Fibroblast of upper back skin (primary cell): ENCODE results near the gene LRRC4.

Source experiments
- DNase-seq: peaks from one replicate; pipeline ENCODE4 v3.0.0-alpha.2; 2013

LRRC4 gene, protein sequence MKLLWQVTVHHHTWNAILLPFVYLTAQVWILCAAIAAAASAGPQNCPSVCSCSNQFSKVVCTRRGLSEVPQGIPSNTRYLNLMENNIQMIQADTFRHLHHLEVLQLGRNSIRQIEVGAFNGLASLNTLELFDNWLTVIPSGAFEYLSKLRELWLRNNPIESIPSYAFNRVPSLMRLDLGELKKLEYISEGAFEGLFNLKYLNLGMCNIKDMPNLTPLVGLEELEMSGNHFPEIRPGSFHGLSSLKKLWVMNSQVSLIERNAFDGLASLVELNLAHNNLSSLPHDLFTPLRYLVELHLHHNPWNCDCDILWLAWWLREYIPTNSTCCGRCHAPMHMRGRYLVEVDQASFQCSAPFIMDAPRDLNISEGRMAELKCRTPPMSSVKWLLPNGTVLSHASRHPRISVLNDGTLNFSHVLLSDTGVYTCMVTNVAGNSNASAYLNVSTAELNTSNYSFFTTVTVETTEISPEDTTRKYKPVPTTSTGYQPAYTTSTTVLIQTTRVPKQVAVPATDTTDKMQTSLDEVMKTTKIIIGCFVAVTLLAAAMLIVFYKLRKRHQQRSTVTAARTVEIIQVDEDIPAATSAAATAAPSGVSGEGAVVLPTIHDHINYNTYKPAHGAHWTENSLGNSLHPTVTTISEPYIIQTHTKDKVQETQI

GRCh38 chr7:128030654-128031611 is at the start of gene LRRC4:
Gene LRRC4, minus strand, starts transcription at chr7:128031437. Its CDS starts 797 bp downstream, at chr7:128030640.
- DNase-seq = peak; percentile 40

DNA sequence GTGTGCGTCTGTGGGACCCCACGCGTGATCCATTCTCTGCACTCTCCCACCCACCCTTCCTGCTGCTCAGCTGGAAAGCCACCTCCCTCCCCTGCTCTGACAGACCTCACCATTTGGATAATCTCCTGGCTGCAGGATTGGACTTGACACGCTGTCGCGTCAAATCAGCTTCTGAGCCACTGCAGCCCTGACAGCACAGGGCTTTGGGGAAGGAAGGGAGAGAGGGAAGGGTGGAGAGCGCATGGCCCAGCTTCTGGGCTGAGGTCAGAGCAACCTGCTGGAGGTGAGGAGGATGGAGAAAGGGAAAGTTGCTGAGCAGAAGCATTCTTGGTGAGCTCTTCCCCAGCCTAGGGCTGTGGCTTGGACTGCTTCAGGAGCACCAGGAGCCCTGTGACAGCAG is 48.9 kb upstream of the LRRC4 start:
- no peak for DNase-seq

- no peak for DNase-seq
These were observed 47.1 kb upstream of the LRRC4 start for GRCh38 chr7:128078309-128078708.

GRCh38 chr7:128076796-128077271 is 45.6 kb upstream of the LRRC4 start:
- DNase-seq = no peak

- DNase-seq = no peak
These were observed 45.1 kb upstream of the LRRC4 start for GRCh38 chr7:128076196-128076795.

- no peak for DNase-seq
These were observed 44.2 kb upstream of the LRRC4 start for GRCh38 chr7:128075242-128076095.

DNA sequence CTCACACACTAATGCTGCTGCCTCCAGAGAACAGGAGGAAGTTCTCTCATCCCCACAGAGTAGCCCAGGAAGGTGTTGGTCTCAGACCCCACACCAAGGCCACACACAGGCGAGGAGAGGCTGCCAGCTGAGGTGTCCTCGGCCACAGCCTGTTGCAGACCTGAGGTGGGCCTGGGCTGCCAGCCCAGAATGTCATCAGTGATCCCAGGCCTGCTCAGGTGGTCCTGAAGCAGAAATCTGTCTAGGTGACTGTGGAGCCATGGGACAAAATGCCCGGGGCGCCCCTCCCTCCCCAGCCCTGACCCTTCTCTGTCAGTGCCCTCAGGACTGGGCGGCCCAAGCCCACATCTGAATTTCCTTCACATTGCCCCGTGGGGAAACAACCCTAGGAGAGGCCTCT is 43.5 kb upstream of the LRRC4 start:
- no peak for DNase-seq

DNA sequence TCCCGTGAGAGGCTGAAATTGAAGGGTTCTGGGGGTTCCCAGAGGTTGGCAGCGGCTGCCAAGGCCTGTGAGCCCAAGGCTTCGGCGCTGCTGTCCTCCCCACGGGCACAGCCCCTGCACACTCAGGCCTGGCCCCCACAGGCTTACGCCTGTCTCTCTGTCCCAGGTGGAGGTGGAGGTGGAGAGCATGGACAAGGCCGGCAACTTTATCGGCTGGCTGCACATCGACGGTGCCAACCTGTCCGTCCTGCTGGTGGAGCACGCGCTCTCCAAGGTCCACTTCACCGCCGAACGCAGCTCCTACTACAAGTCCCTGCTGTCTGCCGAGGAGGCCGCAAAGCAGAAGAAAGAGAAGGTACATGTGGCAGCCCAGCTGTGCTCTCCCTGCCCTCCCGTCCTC is 43.1 kb upstream of the LRRC4 start:
- DNase-seq = no peak

DNA sequence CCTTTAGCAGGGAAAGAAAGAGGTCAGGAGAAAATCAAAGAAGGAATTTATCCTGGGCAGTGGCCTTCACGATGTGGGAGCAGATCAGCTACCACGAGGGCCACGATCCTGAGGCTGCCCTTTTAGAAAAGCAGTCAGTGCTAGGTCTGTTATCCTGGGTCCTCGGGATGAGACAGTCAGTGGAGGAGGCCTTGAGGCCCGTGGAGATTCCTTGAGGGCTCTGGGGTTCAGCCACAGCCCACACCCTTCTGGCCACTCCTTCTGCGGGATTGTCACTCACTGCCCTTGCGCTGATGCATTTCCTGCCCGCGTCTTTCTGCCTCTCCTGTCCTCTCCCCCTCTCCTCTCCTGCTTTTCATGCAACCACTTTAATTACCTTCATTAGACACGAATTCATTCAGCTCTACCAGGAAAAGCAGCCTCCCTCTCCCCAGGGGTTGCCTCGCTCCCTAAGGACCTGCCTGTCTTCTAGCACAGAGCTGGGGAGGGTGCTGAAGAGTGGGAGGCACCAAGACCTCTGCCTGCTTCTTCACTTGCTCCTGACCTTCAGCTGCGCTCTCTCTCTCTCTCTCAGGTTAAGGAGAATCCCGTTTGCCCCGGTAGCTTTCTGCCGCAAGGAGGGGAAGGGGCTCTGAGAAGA is 42.6 kb upstream of the LRRC4 start:
- DNase-seq = no peak

DNA sequence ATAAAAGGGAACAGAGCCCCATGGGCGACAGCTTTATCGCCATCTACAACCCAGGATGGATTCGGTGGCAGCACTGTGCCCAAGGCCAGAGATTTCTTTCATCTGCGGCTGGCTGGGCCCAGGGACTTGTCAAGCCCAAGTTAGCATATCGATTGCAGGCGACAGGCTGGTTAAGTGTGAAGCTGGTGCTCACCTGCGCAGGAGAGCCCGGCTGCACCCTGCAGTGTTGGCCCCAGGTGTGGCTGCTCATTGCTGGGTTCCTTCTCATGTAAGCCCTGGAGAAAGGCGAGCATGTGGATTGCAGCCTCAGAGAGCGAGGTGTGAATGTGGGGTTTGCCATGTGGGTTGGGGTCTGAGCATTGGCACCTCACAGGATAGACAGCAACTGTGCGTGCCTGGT is 40.6 kb upstream of the LRRC4 start:
- no peak for DNase-seq

GRCh38 chr7:128071376-128071775 is 40.1 kb upstream of the LRRC4 start:
- no peak for DNase-seq

GRCh38 chr7:128069373-128070364 is 38.4 kb upstream of the LRRC4 start:
- DNase-seq = no peak

- no peak for DNase-seq
These were observed 37.5 kb upstream of the LRRC4 start for GRCh38 chr7:128068785-128069184.

DNA sequence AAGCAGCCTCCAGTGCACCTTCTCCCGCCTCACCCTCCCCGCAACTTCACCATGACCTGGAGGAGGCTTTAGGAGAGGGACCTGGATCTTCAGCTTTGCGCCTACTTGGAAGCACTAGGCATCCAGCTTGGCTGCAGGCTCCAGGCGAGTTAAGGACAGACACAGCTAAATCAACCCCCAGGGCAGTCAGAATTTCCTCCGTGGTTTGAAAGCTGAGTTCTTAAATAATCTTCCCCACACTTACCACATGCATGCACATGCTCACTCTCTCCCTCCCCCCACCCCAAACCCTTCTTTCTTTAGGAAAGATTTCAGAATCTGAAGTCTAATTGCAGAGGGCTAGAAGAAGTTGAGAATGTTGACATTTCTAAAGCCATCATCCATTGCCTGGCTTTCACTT is 36.7 kb upstream of the LRRC4 start:
- peak; percentile 72 for DNase-seq

DNA sequence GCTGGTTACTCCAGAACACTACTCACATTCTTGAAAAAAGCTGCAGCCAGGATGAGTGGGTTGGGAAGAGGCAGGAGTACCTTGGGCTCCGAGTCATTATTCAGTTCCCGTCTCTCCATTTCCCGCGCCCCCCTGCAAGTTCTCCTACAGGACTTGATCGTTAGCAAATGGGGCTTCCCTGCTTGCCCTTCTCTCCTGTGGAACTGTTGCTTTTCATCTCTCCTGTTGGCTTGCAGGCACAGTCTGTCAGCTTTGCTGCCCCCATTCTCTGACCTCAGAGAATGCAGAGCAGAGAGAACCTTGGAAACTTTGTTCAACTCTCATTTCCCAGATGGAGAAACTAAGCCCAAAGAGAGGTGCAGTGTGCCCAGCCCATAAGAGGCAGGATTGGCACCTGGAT is 35.6 kb upstream of the LRRC4 start:
- DNase-seq = no peak

- DNase-seq = no peak
These were observed 35.2 kb upstream of the LRRC4 start for GRCh38 chr7:128066395-128066794.

GRCh38 chr7:128065872-128066271 is 34.6 kb upstream of the LRRC4 start:
- no peak for DNase-seq

- no peak for DNase-seq
These were observed 31.9 kb upstream of the LRRC4 start for GRCh38 chr7:128063088-128063487.

DNA sequence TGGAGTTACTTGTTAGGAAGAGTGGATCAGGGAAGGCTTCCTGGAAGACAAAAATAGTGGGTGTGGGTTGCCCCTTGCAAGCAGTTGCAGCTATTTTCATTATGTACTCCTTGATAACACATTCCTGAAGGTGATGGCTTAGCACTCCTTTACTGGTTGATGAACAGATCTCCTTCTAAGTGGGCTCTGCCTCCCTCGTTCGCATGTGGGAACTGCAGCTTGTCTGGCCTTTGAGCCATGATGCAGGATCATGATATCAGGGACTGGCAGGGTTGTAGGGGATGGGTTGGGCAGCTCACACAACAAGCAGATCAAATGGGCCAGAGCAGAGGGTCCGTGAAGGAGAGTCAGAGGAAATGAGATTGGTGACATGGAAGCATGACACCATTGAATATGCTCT is 28.8 kb upstream of the LRRC4 start:
- no peak for DNase-seq
